NCI-H1092 treated with DMSO at 0.1 percent for 48 hours (cell line): ENCODE data around the gene FOXP4.

Experiments
- DNase-seq: peaks from one replicate; lab custom pipeline; 2025; lab: John Stamatoyannopoulos, UW

The FOXP4 gene, protein sequence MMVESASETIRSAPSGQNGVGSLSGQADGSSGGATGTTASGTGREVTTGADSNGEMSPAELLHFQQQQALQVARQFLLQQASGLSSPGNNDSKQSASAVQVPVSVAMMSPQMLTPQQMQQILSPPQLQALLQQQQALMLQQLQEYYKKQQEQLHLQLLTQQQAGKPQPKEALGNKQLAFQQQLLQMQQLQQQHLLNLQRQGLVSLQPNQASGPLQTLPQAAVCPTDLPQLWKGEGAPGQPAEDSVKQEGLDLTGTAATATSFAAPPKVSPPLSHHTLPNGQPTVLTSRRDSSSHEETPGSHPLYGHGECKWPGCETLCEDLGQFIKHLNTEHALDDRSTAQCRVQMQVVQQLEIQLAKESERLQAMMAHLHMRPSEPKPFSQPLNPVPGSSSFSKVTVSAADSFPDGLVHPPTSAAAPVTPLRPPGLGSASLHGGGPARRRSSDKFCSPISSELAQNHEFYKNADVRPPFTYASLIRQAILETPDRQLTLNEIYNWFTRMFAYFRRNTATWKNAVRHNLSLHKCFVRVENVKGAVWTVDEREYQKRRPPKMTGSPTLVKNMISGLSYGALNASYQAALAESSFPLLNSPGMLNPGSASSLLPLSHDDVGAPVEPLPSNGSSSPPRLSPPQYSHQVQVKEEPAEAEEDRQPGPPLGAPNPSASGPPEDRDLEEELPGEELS

DNA sequence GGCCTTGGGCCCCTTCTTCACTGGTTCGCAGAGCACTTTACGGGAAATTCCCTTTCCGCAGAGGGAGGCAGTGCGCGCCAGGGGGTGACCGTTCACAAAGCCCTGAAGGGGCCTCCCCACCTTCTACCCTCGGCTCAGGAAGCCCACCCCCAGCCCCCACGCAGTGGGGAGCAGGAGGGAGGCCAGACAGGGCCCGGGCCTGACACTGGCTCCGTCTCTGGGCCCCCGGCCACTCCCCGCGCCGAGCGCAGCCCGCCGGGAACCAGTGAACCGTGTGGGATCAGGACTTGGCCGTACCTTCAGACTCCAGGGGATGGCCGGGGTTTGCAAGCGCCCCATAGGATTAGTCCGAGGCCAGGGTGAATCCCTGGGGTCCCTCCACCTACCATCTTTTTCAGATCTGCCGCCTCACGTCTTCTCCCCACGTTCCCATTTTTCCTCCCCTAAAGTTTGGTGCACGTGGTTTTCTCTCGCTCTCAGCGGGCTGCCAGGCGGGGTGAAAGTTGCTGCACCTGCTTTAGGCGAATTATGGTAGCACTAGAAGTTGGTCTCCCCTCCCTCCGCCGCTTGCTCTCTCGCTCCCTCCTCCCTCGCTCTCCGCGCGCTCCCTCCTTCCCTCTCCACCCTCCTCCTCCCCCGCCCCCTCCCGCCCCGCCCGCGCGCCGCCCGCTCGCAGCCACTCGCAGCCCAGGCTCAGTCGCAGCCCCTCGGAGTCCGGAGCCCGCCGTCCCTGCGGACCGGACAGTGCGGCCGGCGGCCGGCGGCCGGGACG is at the start of gene FOXP4:
TSS of gene FOXP4 (plus strand) at position 679 of the 772 bp plus-strand sequence. CDS start 19,380 bp downstream, outside the sequence.
- DNase-seq = peak; percentile 87

DNA sequence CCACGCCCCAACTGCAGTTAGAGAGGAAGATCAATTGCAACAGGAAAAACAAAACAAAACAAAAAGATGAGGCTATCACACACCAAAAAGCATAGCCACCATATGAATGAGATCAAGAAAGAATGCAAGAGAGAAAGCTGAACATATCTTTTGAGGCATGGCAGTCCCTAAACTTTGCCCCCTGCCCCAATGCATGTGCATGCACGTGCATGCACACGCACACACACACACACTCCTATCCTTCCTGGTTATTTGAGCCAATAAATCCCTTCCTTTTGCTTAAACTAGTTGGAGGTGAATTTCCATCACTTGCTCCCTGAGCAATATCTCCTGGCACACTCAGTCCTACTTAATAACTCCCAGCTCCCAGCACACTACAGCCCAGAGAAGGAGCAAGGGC is 48.6 kb upstream of the FOXP4 start:
- DNase-seq = no peak

DNA sequence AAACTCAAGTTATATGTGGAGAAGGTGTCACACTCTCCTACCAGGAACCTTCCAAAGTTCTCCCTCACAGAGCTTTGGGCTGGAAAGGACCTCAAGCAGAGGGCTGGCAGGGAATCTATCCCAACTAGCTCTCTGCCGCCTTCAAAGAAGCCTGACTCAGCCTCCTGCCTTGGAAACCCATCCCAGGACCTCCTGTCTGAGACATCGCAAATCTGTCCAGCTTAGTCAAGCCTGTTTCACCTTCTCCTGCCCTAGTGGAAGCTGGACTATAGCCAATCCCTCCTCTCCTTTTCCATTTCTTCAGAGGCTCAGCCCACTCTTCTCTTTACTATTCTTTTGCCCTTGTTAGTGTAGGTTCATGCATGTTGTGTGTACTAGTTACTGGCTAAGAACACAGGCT is 48.2 kb upstream of the FOXP4 start:
- DNase-seq = no peak

DNA sequence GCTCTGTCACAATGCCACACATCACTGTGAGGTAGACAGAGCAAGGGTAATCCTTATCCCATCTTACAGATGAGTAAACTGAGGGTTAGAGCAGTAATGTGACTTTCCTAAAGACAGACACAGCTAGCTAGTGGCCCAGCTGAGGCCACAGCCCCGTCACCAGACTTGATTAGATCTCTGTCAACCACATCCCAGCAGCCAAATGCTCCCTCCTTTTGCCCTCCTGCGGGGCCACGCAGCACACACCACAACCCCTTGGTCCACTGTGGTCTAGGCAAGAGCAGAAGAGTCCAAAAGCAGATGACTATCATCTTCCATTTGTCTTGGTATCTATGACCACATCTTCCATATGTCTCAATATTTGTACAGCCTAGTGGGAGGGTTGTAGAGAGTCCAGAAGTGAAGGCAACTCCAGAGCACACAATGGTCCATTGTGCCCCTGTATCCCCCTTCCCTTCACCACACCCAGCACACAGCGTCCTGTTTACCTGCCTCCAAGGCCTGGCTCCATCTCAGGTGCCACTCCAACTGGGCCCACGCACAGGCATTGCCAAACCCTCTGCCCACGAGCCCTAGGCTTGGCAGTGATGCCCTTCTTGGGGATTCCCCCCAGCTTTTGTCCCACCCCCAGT is 47.1 kb upstream of the FOXP4 start:
- no peak for DNase-seq

DNA sequence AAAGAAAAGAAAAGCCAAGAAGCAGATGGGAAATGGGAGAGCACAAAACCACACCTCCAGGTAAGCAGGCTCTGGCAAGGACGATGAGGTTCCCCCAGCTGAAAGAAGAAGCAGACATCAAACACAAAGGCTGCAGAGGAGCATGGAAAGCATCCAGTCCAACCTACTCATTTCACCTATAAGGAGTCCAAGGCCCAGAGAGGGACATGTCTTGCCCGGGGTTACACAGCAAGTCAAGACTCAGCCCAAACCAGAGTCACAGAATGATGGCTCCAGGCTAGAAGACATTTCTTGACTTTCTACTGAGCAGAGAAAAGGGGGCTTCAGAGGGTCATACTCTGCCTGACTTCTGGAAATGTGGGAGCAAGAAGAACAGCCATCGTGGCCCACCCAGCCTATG is 45.6 kb upstream of the FOXP4 start:
- no peak for DNase-seq

DNA sequence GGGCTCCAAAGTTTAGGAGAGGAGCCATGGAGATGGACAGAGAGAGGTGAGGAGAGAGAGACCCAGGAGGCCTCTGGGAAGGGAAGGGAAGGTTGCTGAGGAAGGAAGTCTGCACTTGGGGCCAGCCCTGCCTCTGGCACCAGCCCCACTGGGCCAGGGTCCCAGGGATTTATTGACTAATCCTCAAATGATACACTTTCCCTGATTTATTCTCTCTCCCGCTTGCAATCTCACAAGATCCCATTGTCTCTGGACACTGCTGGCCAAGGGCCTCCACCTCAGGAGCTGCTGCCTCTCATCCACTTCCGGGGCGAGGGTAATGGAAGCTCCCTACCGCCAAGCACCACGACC is 43.6 kb upstream of the FOXP4 start:
- no peak for DNase-seq

DNA sequence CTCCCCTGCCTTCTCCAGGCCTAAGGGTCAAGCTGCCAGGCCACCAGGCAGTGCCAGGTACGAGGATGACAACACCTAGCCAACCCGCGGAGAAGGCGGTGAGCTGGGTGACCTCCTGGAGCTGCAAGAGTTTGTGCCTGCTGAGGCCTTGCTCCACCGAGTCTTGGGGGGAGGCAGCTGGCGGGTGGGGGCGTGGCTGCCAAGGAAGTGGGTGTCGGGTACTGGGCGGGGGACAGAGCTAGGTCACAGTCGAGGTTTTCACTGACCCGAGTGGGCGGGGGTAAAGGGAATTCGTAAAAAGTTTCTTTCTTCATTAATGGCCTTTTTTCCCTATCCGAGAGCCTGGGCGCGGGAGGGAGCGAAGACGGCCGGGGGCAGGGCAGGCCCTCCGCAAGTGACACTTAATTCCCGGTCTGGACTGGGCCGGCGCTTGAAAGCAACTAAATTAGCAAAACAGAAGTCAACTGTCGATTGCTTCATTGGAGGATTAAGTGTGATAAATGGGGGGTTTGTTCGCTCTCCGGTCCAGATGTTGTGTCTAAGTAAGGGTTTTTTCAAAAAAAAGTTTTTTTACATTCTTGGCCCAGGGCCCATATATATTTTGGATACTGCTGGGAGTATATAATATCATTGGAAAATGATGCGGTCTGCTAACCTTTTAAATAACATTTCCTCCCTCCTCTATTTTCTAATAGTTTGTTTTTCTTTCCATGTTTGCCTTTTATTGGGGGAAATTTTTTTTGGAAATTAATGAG is 43.1 kb upstream of the FOXP4 start:
- DNase-seq = no peak

DNA sequence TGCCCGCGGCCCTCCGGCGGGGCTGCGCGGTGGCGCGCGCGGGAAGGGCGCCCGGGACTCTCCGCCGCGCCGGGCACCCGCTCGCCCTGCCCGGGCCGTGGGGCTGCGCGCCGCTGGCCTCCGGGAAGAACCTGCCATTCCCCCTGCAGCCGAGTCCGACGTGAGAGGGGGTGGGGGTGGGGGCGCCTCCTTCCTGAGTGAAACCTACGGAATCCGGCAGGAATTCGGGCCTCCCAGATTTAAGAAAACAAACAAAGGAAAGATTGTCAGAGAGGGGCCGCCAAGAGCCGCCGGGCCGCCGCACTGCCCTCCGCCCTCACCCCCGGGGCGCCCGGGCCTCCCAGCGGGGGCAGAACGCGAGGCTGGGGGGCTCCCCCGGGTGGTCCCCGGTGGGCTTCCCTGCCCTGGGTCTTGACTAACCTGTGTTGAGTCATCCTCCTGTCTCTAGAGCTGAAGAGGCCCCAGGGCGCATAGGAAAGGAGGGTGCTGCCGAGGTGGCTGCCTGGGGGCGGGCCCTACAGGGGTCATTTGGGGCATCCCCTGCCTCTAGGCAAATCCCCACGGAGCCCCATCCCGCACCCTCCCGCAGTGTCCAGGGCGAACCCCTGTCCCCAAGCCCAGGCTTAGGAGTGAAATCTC is 42.2 kb upstream of the FOXP4 start:
- DNase-seq = peak; percentile 15

DNA sequence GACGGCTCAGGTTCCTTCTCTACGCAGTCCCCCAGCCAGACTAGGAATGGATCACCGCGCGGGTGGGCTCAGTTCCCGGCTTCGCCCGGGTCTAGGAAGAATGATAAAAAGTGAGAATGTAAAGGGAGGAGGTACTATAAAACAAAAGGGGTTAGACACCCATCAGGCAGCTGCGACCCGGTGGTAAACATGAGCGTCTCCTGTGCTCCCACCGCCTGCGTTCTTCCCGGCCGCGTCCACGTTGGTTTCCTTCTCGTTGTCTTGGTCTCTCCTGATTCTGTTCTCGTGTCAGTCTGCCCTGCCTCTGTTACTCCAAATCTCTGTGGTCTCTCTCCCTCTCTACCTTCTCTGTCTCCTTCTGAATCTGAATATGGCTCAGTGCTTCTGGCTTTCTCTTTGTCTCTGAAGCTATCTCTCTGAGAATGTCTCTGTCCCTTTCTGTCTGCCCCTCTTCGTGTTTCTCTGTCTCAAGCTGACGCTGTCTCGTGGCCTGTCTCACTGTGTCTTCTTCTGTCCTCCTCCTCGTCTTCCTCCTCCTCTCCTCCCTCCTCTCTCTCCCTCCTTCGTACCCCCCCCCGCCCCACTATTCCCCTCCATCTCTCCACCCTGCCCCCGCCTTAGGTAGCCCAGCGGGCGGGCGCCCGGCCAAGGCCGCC is 41.6 kb upstream of the FOXP4 start:
- DNase-seq = no peak

DNA sequence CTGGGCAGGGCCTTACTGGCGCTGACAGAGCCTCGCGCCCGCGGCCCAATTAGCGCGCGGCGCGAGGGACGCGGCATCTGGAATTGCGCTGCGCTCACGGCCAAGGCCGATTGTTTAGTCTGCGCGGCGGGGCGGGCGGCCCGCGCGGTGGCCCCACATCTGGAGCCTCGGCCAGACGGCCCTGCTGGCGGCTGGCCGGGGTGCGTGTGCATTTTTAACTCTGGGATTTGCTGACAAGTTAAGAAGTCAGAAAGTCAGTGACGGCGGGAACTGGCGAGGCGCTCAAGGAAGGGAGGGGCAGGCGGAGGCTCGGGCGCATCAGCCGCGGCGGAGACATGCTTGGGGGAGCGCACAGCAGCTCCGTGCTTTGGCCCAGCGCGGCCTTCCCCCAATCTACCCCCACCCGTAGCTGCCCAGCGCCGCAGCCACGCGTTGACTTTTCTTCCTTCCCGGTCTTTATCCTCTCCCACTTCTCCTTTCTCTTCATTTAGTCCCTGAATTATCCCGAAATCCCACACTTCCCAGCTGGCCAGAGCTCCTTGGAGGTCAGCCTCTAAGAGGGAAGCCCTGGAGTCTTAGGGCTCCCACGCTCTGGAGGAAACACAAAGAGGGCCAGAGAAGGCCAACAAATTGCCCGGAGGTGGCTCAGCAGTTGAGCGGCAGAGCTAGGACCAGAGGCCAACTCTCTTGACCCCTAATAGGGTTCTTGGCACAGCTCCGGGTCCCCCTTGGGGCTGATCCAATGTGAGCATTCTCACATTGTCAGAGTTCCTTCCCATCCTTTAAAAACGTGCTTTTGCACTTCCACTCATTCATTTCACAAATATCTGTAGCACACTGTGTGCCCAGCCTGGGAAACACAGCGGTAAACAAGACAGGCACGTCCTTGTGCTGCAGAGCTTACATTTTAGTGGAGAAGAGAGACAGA is 40.8 kb upstream of the FOXP4 start:
- DNase-seq = no peak

DNA sequence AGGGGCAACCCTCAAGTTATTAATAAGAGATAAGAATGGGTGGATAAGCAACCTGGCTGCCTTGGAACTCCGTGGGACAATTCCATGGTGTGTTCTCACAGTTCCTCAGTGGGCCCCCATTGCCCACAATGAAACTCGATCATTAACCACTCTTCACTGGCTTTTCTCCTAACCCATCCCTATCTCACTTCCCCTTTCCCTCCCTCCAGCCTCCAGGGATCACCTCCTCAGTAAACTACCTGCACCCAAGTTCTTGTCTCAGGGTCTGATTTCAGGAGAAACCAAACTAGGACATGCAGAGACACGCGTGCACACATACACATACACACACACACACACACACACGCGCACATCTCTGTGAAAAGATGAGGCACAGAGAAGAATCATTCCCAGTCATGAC is 37.7 kb upstream of the FOXP4 start:
- DNase-seq = no peak

DNA sequence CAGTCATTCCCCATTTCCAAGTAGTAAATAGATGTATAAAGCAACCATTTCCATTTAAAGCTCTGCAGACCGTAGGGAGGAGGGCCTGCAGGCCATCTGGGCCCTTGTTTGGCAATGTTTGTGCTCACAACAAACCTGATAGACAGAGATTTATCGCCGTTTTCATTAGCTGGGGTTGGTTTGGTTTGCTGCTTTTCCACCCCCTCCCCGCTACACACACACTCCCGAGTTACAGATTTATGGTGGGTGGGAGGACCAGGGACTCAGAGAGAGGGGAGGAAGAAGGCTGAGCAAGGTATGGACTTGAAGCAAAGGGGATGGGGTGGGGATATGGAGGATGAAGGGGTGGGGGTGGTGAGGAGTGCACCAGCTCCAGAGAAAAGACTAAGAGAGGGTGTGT is 36.6 kb upstream of the FOXP4 start:
- no peak for DNase-seq

DNA sequence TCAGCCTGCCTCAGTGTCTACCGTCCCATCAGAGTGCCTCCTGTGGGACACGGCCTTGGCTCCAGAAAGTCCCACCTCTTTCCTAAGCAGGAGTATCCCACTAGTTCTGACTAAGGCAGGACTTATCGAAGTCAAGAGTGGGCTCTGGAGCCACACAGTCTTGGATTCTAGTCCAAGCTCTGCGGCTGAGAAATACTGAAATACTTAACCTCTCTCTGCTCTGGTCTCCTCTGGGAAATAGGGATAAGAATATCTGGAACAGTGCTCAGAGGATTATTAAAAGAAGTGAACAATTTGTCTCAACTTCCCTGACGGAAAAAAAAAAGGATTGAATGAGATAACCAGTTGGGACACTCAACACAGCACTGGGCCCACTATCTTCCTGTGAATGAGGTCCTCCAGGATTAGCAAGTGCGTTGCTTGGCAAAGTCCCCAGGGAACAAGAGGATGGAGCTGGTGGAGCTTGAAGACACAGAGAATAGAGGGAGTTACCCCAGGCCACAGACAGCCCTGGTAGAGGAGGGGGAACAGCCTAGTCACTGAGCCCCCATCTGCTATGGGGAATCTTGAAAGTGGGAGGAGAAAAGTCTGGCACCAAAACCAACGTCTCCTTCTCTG is 34.6 kb upstream of the FOXP4 start:
- no peak for DNase-seq

DNA sequence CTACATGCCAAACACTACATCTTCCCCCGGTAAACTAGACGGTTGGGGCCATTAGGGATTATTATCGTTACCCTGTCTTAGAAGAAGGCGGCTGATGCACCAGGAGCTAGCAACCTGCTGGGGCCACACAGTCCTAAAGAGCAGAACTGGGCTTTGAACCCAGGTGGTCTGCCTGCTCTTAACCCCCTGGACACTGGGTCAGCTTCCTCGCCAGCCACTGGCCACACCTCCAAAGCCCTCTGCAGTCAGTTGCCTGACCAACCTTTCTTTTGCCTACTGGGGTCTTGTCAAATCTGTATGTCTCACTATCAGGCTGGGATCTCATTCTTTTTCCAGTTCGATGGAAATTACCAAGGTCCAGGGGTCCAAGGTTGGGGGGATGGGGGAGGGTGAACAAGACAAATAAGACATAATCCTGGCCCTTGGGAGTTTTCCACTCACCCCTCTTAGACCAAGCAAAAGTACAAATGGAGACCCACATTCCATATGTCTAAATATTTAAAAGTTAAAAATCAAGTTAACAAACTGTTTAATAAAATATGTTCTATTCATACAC is 34.0 kb upstream of the FOXP4 start:
- DNase-seq = no peak

DNA sequence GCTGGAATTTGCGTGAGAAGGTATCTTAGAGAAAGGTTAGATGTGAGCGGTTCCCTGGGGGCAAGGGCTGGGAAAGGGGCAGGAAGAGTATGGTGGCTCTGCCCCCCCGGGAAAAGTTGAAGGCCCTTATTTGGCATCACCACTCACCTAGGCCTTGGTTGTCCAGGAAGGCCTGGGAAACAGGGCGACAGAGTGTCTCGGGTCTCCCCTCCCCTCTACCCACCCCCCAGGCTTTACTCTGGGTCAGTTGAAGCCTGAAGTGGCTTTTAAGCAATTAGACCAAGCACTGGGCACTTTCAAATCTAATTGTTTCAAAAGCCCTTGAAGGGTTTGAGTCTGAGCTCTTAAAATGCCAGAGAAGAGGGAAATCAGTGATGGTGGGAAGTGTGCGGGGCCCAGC is 30.2 kb upstream of the FOXP4 start:
- DNase-seq = no peak

DNA sequence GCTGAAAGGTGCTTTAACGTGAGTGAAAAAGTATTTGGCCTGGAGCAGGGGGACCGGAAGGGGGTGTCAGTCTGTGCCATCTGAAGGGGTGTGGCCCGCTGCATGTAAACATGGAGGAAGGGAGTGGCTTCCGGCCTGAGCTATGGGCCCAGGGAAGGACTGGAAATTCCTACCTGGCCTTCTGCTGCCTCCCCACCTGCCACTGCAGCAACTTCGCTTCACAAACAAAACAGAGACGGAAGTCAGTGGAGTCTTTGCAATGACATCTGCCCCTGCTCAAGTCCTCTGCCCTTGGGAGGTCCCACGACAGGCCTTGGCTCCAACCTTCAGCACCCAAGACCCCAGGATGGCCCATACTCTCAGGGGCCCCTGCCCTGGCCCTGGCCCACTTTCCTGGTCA is 28.1 kb upstream of the FOXP4 start:
- no peak for DNase-seq

DNA sequence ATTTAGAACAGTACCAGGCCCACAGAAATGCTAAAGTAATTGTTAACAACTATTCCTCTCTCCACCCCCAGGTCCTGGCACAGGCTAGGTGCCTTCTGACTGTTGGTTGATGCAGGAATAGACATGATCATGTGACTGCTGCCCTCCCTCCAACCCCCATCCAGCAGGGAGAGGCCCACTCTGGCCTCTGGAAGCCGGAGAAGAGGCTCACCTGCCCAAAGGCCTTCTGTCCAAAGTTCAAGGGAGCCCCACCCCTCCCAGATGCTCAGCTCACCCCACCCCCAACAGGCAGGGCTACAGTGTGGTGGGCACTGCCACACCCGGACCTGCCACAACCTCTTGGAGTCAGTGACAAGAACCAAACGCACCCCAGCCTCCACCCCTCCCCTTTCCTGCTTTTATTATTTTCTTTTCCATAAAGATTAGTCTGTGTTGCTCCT is 26.9 kb upstream of the FOXP4 start:
- DNase-seq = no peak

DNA sequence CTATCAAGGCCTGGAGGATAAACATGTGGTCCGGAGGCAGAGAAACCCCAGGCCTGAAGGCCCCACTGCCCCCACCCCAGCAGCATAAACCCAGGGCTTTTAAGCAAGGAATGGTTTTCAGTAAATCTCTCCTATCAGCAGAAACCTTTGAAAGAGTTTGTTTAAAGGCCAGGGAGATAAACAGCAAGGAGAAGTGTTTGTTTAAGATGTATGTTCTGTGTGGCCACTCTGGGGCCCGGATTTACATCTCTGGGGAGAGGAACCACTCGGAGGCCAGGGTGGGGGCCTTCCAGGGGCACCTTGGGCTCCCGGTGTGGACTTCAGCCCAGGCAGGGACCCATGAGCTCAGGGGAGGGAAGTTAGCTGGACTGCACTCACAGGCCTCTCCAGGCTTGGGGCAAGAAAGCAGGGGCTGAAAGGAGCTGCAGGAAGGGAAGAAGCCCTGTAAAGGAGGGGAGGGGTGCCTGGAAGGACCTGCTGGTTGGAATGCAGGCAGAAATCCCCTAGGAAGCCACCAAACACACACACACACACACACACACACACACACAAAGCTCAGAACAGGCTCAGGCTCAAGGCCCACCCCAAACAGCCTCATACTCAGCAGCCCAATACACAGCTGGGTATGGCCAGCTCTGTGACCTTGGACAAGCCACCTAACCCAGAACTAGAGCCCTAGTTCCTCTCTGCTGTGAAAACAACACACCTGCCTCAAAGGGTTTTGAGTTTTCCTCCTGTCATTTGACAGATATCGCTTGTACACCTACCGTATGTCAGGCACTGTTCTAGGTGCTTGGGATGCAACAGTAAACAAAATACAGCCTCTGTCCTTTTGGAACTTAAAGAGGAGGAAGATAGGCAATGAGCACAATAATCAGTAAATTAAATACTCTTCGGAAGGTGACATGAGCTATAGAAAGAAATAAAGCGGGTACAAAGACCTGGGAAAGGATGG is 26.2 kb upstream of the FOXP4 start:
- DNase-seq = no peak
